ENCODE measurements around the gene PKD1L1. TPM values are rescaled to one million over a fixed set of nuclear protein-coding genes. Genes with fewer than 3 reads are reported as not detected.

The PKD1L1 gene
- total RNA-seq, 2 experiments from 2014 or later, result 0.06 to 0.19 TPM

- Mint-ChIP-seq H3K36me3 (no peaks in the 10 kb centered on the region), H3K27me3 (no peaks in the 10 kb centered on the region), H3K4me1 (no peaks in the 10 kb centered on the region), H3K9me3 (ENCODE audit: low read depth) (no peaks in the 10 kb centered on the region), H3K27ac (no peak overlapping the region), H3K4me3 (no peak overlapping the region)
- CTCF ChIA-PET, result no interaction called here
- no peak for DNase-seq
- no peak for ATAC-seq
Observed at GRCh38 chr7:47734287-47734948, 213.8 kb downstream of the PKD1L1 start.

GRCh38 chr7:47730142-47730541, 218.1 kb downstream of the PKD1L1 start:
- Mint-ChIP-seq H3K4me1 (no peaks in the 10 kb centered on the region), H3K36me3 (no peaks in the 10 kb centered on the region), H3K9me3 (ENCODE audit: low read depth) (no peaks in the 10 kb centered on the region), H3K27ac (no peak overlapping the region), H3K4me3 (no peak overlapping the region), H3K27me3 (peaks cover 2% of the 10 kb centered on the region)
- CTCF ChIA-PET, result no interaction called here
- DNase-seq (no peak), ATAC-seq (no peak)

- CTCF ChIA-PET, result no interaction called here
- H3K9me3 Mint-ChIP-seq (ENCODE audit: low read depth), result no peaks in the 10 kb centered on the region
- DNase-seq, result no peak
- H3K4me3 Mint-ChIP-seq, result no peak overlapping the region
- no peak for ATAC-seq
- no peaks in the 10 kb centered on the region for H3K4me1 Mint-ChIP-seq
- H3K27ac Mint-ChIP-seq, result no peak overlapping the region
- H3K27me3 Mint-ChIP-seq, result peaks cover 2% of the 10 kb centered on the region
- no peaks in the 10 kb centered on the region for H3K36me3 Mint-ChIP-seq
Observed at GRCh38 chr7:47726047-47726726, 222.1 kb downstream of the PKD1L1 start.

- ATAC-seq, result no peak
- H3K4me1 Mint-ChIP-seq, result no peaks in the 10 kb centered on the region
- H3K4me3 Mint-ChIP-seq, result no peak overlapping the region
- H3K9me3 Mint-ChIP-seq (ENCODE audit: low read depth), result no peaks in the 10 kb centered on the region
- H3K27ac Mint-ChIP-seq, result no peak overlapping the region
- peaks cover 2% of the 10 kb centered on the region for H3K27me3 Mint-ChIP-seq
- no peak for DNase-seq
- CTCF ChIA-PET, result no interaction called here
- no peaks in the 10 kb centered on the region for H3K36me3 Mint-ChIP-seq
Observed at GRCh38 chr7:47725031-47725780, 223.1 kb downstream of the PKD1L1 start.

Other genes starting within 250 kb of the PKD1L1 start
- gene HUS1, start 31.1 kb upstream of the PKD1L1 start, total RNA-seq, result 10 to 100 TPM; 27.0 to 30.8 TPM
- gene SUN3, start 80.6 kb upstream of the PKD1L1 start, total RNA-seq, result not detected
- gene C7orf57, start 87.1 kb upstream of the PKD1L1 start, total RNA-seq, result under 1 TPM; 0.12 to 0.15 TPM
- 10 to 100 TPM; 57.9 to 87.6 TPM for gene UPP1, start 140.8 kb upstream of the PKD1L1 start, total RNA-seq
- gene ABCA13, start 223.0 kb upstream of the PKD1L1 start, total RNA-seq, result under 1 TPM; 0.05 to 0.06 TPM